ENCODE results near the gene AXIN1.

The AXIN1 gene

DNA sequence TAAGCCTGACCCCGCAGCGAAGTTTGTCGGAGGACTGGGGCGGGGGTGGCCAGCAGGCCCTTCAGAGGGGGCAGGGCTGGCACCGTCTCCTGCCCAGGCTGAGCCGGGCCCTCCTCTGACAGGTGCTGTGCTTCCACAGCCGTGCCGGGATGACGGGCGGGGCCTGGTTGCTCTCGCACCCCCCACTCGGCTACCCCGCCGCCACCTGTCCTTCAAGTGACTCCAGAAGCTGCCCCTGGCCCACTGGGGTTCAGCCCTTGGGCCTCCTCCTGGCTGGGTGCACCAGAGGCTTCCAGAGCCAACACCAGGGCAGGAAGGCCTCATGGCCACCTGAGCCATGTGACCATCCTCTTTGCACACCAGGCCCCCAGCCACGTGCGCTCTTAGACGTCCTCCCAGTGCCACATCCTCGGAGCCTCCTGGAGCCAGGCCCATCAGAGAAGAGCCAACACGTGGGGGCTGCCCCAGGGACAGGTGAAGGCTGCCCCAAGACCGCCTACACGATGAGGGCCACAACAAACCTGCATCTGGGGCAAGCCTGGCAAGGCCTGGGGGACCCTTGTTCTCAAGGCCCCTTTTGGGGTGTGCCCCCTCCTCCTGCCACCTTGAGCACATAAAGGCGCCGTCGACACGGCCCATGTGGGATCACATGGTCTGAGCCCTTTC, 62.4 kb downstream of the AXIN1 start:
- no peaks in the 10 kb centered on the region for H3K9me3 ChIP-seq (replicated peaks; ENCODE audit: insufficient read depth, low read length)
- no peak overlapping the region for H3K4me2 ChIP-seq (ENCODE audit: low read depth, low read length)
- H3K27me3 ChIP-seq (replicated peaks; ENCODE audit: insufficient read depth, low read length), result no peaks in the 10 kb centered on the region
- H2AFZ ChIP-seq (ENCODE audit: low read length), result no peak overlapping the region
- H4K20me1 ChIP-seq (ENCODE audit: insufficient read depth, low read length), result no peaks in the 10 kb centered on the region
- H3F3A ChIP-seq (ENCODE audit: insufficient read depth, low read length), result no peaks in the 10 kb centered on the region
- no peak overlapping the region for H3K4me3 ChIP-seq (ENCODE audit: low read length)
- no peak overlapping the region for H3K9ac ChIP-seq (ENCODE audit: low read length)
- H3K4me1 ChIP-seq (ENCODE audit: low read length), result no peaks in the 10 kb centered on the region
- H3K79me2 ChIP-seq (ENCODE audit: low read length), result no peaks in the 10 kb centered on the region
- no peak for DNase-seq
- no peak overlapping the region for H3K27ac ChIP-seq (ENCODE audit: low read length)
- H3K36me3 ChIP-seq (replicated peaks; ENCODE audit: insufficient read depth, low read length), result no peaks in the 10 kb centered on the region
- no peaks in the 10 kb centered on the region for H3K9me2 ChIP-seq (replicated peaks; ENCODE audit: insufficient read depth, low read length)
- TF ChIP-seq EZH2 (optimal IDR thresholded peaks at IDR 0.05; ENCODE audit: low read depth, low read length), result no peak
- TF ChIP-seq, protein P1, sequence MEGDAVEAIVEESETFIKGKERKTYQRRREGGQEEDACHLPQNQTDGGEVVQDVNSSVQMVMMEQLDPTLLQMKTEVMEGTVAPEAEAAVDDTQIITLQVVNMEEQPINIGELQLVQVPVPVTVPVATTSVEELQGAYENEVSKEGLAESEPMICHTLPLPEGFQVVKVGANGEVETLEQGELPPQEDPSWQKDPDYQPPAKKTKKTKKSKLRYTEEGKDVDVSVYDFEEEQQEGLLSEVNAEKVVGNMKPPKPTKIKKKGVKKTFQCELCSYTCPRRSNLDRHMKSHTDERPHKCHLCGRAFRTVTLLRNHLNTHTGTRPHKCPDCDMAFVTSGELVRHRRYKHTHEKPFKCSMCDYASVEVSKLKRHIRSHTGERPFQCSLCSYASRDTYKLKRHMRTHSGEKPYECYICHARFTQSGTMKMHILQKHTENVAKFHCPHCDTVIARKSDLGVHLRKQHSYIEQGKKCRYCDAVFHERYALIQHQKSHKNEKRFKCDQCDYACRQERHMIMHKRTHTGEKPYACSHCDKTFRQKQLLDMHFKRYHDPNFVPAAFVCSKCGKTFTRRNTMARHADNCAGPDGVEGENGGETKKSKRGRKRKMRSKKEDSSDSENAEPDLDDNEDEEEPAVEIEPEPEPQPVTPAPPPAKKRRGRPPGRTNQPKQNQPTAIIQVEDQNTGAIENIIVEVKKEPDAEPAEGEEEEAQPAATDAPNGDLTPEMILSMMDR (IDR thresholded peaks at IDR 0.05; ENCODE audit: low read length), result no peak
- no peak for TF ChIP-seq EZH2phosphoT487 (IDR thresholded peaks at IDR 0.05; ENCODE audit: low read length)

DNA sequence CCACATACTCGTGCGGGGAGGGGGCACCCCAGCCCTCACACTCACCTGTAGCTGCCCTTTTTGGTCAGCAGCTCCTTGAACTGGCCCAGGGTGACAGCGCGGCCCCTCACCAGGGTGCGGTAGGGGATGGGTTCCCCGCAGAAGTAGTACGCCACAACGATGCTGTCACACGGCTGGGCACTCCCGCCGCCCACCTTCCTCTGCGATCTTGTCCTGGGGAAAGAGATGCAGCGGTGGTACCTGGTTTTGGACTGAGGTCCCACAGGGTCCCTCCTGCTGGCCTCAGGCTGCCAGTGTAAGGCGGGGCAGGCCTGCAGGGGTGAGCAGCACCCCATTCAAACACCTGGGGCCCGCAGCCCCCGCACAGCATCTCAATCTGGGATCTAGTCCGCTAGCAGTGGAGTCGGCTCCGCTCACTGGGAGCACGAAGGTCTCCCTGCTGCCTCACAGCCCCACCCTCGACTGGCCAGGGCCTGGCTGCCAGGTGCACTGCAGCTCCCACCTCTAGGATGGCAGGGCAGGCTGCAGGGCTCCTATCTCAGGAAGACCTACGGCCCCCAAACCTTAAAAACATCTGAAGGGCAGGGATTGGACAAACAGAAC, 63.0 kb downstream of the AXIN1 start:
- H3K36me3 ChIP-seq (replicated peaks; ENCODE audit: insufficient read depth, low read length), result no peaks in the 10 kb centered on the region
- H2AFZ ChIP-seq (ENCODE audit: low read length), result no peak overlapping the region

DNA sequence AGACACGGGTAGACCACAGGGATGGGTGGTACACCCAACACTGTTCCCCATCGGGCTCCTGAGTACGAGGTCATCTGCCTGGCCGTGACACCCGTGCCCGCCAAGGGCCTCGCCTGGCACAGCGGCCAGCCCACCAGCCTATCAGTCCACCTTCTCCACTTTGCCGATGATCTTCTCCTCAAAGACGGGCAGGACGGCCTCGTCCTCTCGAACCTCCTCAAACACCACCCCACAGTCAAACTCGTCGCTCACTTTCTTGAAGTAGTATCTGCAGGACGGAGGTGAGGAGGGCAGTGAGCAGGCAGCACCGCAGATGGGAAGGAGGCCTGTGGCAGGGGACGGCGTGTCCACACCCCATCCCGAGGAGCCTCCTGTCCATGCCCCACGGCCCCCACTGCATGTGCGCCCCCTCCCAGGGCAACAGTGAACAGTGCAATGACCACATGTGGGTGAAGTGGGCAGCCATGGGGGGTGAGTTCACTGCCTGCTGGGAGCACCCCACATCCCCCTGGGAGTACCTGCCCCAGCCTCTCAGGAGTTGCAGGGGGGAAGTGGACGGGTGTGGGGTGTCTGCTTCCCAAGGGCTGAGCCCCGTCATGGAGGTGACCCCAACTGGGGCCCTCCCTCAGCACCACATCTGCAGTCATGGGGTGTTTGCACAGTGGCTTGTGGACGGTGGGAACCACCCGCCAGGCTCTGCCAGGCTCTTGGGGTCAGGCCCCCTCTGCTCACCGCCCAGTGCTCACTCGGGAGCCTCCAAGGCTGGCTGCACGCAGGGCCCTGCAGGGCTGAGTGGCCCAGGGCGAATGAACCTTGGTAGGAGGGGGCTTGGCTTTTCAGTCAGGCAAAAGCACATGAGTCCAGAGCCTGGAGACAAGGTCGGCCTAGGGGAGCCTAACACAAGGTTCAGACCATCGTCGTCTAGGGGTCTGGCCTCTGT, 64.3 kb downstream of the AXIN1 start:
- Histone ChIP-seq H3K27ac (ENCODE audit: low read length) (no peak overlapping the region), H3K4me3 (ENCODE audit: low read length) (no peak overlapping the region), H3K27me3 (replicated peaks; ENCODE audit: insufficient read depth, low read length) (no peaks in the 10 kb centered on the region), H3K36me3 (replicated peaks; ENCODE audit: insufficient read depth, low read length) (no peaks in the 10 kb centered on the region), H3F3A (ENCODE audit: insufficient read depth, low read length) (no peaks in the 10 kb centered on the region), H3K4me2 (ENCODE audit: low read depth, low read length) (no peak overlapping the region), H3K4me1 (ENCODE audit: low read length) (no peaks in the 10 kb centered on the region), H3K79me2 (ENCODE audit: low read length) (no peaks in the 10 kb centered on the region), H4K20me1 (ENCODE audit: insufficient read depth, low read length) (no peaks in the 10 kb centered on the region), H2AFZ (ENCODE audit: low read length) (no peak overlapping the region), H3K9ac (ENCODE audit: low read length) (no peak overlapping the region), H3K9me3 (replicated peaks; ENCODE audit: insufficient read depth, low read length) (no peaks in the 10 kb centered on the region), H3K9me2 (replicated peaks; ENCODE audit: insufficient read depth, low read length) (no peaks in the 10 kb centered on the region)
- no peak for TF ChIP-seq EZH2phosphoT487 (IDR thresholded peaks at IDR 0.05; ENCODE audit: low read length)
- TF ChIP-seq, protein P1 (IDR thresholded peaks at IDR 0.05; ENCODE audit: low read length), result no peak
- no peak for TF ChIP-seq EZH2 (optimal IDR thresholded peaks at IDR 0.05; ENCODE audit: low read depth, low read length)
- DNase-seq, result no peak

More for the DNA sequence above, 63.0 kb downstream of the AXIN1 start:
- H3K9ac ChIP-seq (ENCODE audit: low read length), result no peak overlapping the region
- no peaks in the 10 kb centered on the region for H3K79me2 ChIP-seq (ENCODE audit: low read length)
- no peaks in the 10 kb centered on the region for H3K27me3 ChIP-seq (replicated peaks; ENCODE audit: insufficient read depth, low read length)
- no peaks in the 10 kb centered on the region for H3K9me2 ChIP-seq (replicated peaks; ENCODE audit: insufficient read depth, low read length)
- no peaks in the 10 kb centered on the region for H3F3A ChIP-seq (ENCODE audit: insufficient read depth, low read length)
- H4K20me1 ChIP-seq (ENCODE audit: insufficient read depth, low read length), result no peaks in the 10 kb centered on the region
- TF ChIP-seq, protein P1 (IDR thresholded peaks at IDR 0.05; ENCODE audit: low read length), result no peak
- no peak for TF ChIP-seq EZH2phosphoT487 (IDR thresholded peaks at IDR 0.05; ENCODE audit: low read length)
- no peak for TF ChIP-seq EZH2 (optimal IDR thresholded peaks at IDR 0.05; ENCODE audit: low read depth, low read length)
- no peak overlapping the region for H3K27ac ChIP-seq (ENCODE audit: low read length)
- H3K4me2 ChIP-seq (ENCODE audit: low read depth, low read length), result no peak overlapping the region
- no peak for DNase-seq
- no peaks in the 10 kb centered on the region for H3K4me1 ChIP-seq (ENCODE audit: low read length)
- no peaks in the 10 kb centered on the region for H3K9me3 ChIP-seq (replicated peaks; ENCODE audit: insufficient read depth, low read length)
- H3K4me3 ChIP-seq (ENCODE audit: low read length), result no peak overlapping the region
